Neural cell (in vitro differentiated cells): Measurements from ENCODE around the gene EFCAB11. TPM values are rescaled to one million over a fixed set of nuclear protein-coding genes. Genes with fewer than 3 reads are reported as not detected.

ENCODE experiments used
- H2AFZ ChIP-seq: fragments of 200-600, 300-800 bp; sonication (generic), shearing (Covaris generic); 2 replicates; pipeline ENCODE4 v1.6.0; 2014; ENCODE audit warnings: low read depth, mild to moderate bottlenecking, antibody characterized with exemption, low read length, moderate library complexity
- H3F3A ChIP-seq: fragments of 200-600 bp; shearing (Covaris generic); 2 replicates; pipeline ENCODE4 v1.6.1; 2016; ENCODE audit warnings: mild to moderate bottlenecking, moderate library complexity, mixed read lengths, antibody characterized with exemption, low read length; ENCODE audit not compliant: insufficient read depth, poor library complexity, severe bottlenecking
- H3K27ac ChIP-seq: fragments of 200-600, 300-800 bp; sonication (generic), shearing (Covaris generic); 2 replicates; pipeline ENCODE4 v1.5.1; 2014; ENCODE audit warnings: mild to moderate bottlenecking, low read length, moderate library complexity
- H3K27me3 ChIP-seq: fragments of 300-800, 200-600 bp; sonication (generic), shearing (Covaris generic); 2 replicates; pipeline ENCODE4 v1.6.0; 2014; ENCODE audit warnings: mild to moderate bottlenecking, low read depth, low read length, moderate library complexity; ENCODE audit not compliant: insufficient read depth
- H3K36me3 ChIP-seq: fragments of 300-800, 200-600 bp; sonication (generic), shearing (Covaris generic); 2 replicates; pipeline ENCODE4 v1.5.1; 2014; ENCODE audit warnings: mild to moderate bottlenecking, antibody characterized with exemption, low read length, moderate library complexity; ENCODE audit not compliant: insufficient read depth
- H3K4me2 ChIP-seq: fragments of 300-800, 200-600 bp; sonication (generic), shearing (Covaris generic); 2 replicates; pipeline ENCODE4 v1.6.0; 2014; ENCODE audit warnings: mild to moderate bottlenecking, low read length
- H3K4me3 ChIP-seq: fragments of 300-800, 200-600 bp; sonication (generic), shearing (Covaris generic); 2 replicates; pipeline ENCODE4 v1.5.1; 2014; ENCODE audit warnings: mild to moderate bottlenecking, low read length, moderate library complexity
- H3K79me2 ChIP-seq: fragments of 200-600 bp; shearing (Covaris generic); replicated peaks from 2 replicates; pipeline ENCODE4 v1.6.0; 2014; ENCODE audit warnings: mild to moderate bottlenecking, low read length, moderate library complexity; ENCODE audit not compliant: insufficient read depth
- H3K9ac ChIP-seq: fragments of 300-800, 200-600 bp; sonication (generic), shearing (Covaris generic); 2 replicates; pipeline ENCODE4 v1.6.1; 2016; ENCODE audit warnings: mild to moderate bottlenecking, low read length, mixed read lengths
- H3K9me2 ChIP-seq: fragments of 200-600 bp; shearing (Covaris generic); 2 replicates; pipeline ENCODE4 v1.6.1; 2016; ENCODE audit warnings: mild to moderate bottlenecking, low read length, mixed read lengths; ENCODE audit not compliant: insufficient read depth
- H3K9me3 ChIP-seq: fragments of 200-600, 300-800 bp; sonication (generic), shearing (Covaris generic); 2 replicates; pipeline ENCODE4 v1.6.1; 2016; ENCODE audit warnings: mild to moderate bottlenecking, mixed run types, low read length, moderate library complexity, mixed read lengths
- H4K20me1 ChIP-seq: fragments of 200-600 bp; shearing (Covaris generic); 2 replicates; pipeline ENCODE4 v1.6.1; 2016; ENCODE audit warnings: mild to moderate bottlenecking, mixed run types; ENCODE audit not compliant: insufficient read depth
- CTCF ChIP-seq: fragments of 450-650 bp; IDR thresholded peaks from 2 replicates; pipeline ENCODE4 v1.5.1; 2014; ENCODE audit warnings: antibody characterized with exemption, mild to moderate bottlenecking, moderate library complexity; ENCODE audit not compliant: poor library complexity, severe bottlenecking
- EP300 ChIP-seq: fragments of 450-650 bp; conservative IDR thresholded peaks from 2 replicates; pipeline ENCODE4 v1.6.1; 2014; ENCODE audit warnings: antibody characterized with exemption, mild to moderate bottlenecking, moderate library complexity; ENCODE audit not compliant: poor library complexity, severe bottlenecking
- EZH2 ChIP-seq: fragments of 200-600, 300-800 bp; shearing (Covaris generic), sonication (generic); IDR thresholded peaks from 2 replicates; pipeline ENCODE4 v1.6.1; 2014; ENCODE audit warnings: antibody characterized with exemption, low read length, borderline replicate concordance, mild to moderate bottlenecking; ENCODE audit not compliant: insufficient read depth, poor library complexity, severe bottlenecking
- MXI1 ChIP-seq: fragments of 450-650 bp; conservative IDR thresholded peaks from 2 replicates; pipeline ENCODE4 v1.6.1; 2014; ENCODE audit warnings: antibody characterized with exemption, mild to moderate bottlenecking; ENCODE audit not compliant: poor library complexity, severe bottlenecking
- POLR2AphosphoS5 ChIP-seq: IDR thresholded peaks from 2 replicates; pipeline ENCODE4 v1.6.1; 2012
- RAD21 ChIP-seq: fragments of 450-650 bp; conservative IDR thresholded peaks from 2 replicates; pipeline ENCODE4 v1.6.1; 2014; ENCODE audit warnings: antibody characterized with exemption, mild to moderate bottlenecking, moderate library complexity
- REST ChIP-seq: IDR thresholded peaks from 2 replicates; pipeline ENCODE4 v1.6.1; 2012; ENCODE audit warnings: borderline replicate concordance
- SMC3 ChIP-seq: fragments of 450-650 bp; conservative IDR thresholded peaks from 2 replicates; pipeline ENCODE4 v1.6.1; 2014; ENCODE audit warnings: antibody characterized with exemption, mild to moderate bottlenecking, moderate library complexity; ENCODE audit not compliant: poor library complexity
- TAF1 ChIP-seq: IDR thresholded peaks from 2 replicates; pipeline ENCODE4 v1.6.1; 2012; ENCODE audit warnings: low read depth
- polyA plus RNA-seq: library from polyadenylated mRNA; depleted of rRNA; stranded (reverse); fragments of >200 nt; gene quantifications from 2 replicates; pipeline ENCODE4 v1.2.3, GENCODE V29; 2014

Gene EFCAB11
- polyA plus RNA-seq, 1 donor from 2014 or later, result 7.9 TPM

- no peak overlapping the region for H3K4me3 ChIP-seq
- H3K9me3 ChIP-seq, result no peaks in the 10 kb centered on the region
- no peak overlapping the region for H3K9ac ChIP-seq
- H3K9me2 ChIP-seq, result no peaks in the 10 kb centered on the region
- no peaks in the 10 kb centered on the region for H3K79me2 ChIP-seq
- no peaks in the 10 kb centered on the region for H3K27me3 ChIP-seq
- H3K27ac ChIP-seq, result no peak overlapping the region
- no peak overlapping the region for H3K4me2 ChIP-seq
- no peak for TF ChIP-seq TAF1
- no peak for TF ChIP-seq EP300
- TF ChIP-seq CTCF, result no peak
- TF ChIP-seq SMC3, result no peak
- TF ChIP-seq REST, result no peak
- TF ChIP-seq POLR2AphosphoS5, result no peak
- TF ChIP-seq MXI1, result no peak
- TF ChIP-seq EZH2, result no peak
- no peak for TF ChIP-seq RAD21
- no peak overlapping the region for H2AFZ ChIP-seq
- no peaks in the 10 kb centered on the region for H4K20me1 ChIP-seq
- H3F3A ChIP-seq, result no peaks in the 10 kb centered on the region
- no peaks in the 10 kb centered on the region for H3K36me3 ChIP-seq
Observed at GRCh38 chr14:89933002-89933401, 21.5 kb downstream of the EFCAB11 start.

- H2AFZ ChIP-seq, result no peak overlapping the region
- H3K9ac ChIP-seq, result no peak overlapping the region
- H4K20me1 ChIP-seq, result no peaks in the 10 kb centered on the region
- no peaks in the 10 kb centered on the region for H3K9me2 ChIP-seq
- H3F3A ChIP-seq, result peaks cover 3% of the 10 kb centered on the region
- H3K36me3 ChIP-seq, result no peaks in the 10 kb centered on the region
- H3K4me2 ChIP-seq, result no peak overlapping the region
- no peak overlapping the region for H3K4me3 ChIP-seq
- TF ChIP-seq SMC3 (no peak), TAF1 (no peak), CTCF (no peak), EP300 (no peak), RAD21 (no peak), EZH2 (no peak), MXI1 (no peak), POLR2AphosphoS5 (no peak)
- no peaks in the 10 kb centered on the region for H3K79me2 ChIP-seq
- H3K27me3 ChIP-seq, result no peaks in the 10 kb centered on the region
- no peaks in the 10 kb centered on the region for H3K9me3 ChIP-seq
- H3K27ac ChIP-seq, result no peak overlapping the region
Observed at GRCh38 chr14:89927186-89927865, 27.2 kb downstream of the EFCAB11 start.
